ENCODE results near the gene AP5B1.

DNA sequence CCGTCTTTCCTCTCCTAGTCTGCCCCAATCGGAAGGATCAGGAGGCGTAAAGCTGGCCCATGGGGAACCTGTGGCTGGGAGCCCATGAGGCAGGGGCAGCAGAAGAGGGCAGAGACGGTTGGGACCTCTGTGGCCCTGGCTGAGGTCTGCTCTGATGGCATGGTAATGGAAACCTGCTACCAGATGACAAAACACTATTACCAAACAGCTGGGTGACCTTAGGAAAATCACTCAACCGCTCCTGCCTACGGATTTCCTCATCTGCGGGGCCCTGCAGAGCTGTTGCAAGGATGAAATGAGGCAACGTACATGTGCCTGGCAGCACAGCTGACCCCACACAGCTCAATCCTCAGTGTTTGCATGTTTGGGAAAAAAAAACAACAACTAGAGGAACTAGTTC, 4.6 kb downstream of the AP5B1 start:
- TF ChIP-seq, protein P1, sequence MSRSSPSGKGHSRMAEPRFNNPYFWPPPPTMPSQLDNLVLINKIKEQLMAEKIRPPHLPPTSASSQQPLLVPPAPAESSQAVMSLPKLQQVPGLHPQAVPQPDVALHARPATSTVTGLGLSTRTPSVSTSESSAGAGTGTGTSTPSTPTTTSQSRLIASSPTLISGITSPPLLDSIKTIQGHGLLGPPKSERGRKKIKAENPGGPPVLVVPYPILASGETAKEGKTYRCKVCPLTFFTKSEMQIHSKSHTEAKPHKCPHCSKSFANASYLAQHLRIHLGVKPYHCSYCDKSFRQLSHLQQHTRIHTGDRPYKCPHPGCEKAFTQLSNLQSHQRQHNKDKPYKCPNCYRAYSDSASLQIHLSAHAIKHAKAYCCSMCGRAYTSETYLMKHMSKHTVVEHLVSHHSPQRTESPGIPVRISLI (tag by site-specific recombination; IDR thresholded peaks at IDR 0.05) = no peak
- TF ChIP-seq, protein P2, sequence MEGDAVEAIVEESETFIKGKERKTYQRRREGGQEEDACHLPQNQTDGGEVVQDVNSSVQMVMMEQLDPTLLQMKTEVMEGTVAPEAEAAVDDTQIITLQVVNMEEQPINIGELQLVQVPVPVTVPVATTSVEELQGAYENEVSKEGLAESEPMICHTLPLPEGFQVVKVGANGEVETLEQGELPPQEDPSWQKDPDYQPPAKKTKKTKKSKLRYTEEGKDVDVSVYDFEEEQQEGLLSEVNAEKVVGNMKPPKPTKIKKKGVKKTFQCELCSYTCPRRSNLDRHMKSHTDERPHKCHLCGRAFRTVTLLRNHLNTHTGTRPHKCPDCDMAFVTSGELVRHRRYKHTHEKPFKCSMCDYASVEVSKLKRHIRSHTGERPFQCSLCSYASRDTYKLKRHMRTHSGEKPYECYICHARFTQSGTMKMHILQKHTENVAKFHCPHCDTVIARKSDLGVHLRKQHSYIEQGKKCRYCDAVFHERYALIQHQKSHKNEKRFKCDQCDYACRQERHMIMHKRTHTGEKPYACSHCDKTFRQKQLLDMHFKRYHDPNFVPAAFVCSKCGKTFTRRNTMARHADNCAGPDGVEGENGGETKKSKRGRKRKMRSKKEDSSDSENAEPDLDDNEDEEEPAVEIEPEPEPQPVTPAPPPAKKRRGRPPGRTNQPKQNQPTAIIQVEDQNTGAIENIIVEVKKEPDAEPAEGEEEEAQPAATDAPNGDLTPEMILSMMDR (tag by site-specific recombination; IDR thresholded peaks at IDR 0.05) = no peak
- TF ChIP-seq ZNF561 (tag by site-specific recombination; IDR thresholded peaks at IDR 0.05; ENCODE audit: borderline replicate concordance) = no peak

Measured in HEK293 (cell line).